ENCODE measurements around the gene DBP.

DNA sequence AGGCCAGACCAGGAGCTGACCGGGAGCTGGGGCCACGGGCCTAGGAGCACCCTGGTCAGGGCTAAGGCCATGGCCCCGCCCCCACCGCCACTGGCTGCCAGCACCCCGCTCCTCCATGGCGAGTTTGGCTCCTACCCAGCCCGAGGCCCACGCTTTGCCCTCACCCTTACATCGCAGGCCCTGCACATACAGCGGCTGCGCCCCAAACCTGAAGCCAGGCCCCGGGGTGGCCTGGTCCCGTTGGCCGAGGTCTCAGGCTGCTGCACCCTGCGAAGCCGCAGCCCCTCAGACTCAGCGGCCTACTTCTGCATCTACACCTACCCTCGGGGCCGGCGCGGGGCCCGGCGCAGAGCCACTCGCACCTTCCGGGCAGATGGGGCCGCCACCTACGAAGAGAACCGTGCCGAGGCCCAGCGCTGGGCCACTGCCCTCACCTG lies 11.3 kb downstream of the DBP start:
- TF ChIP-seq POLR2A (IDR thresholded peaks at IDR 0.05): no peak
- no peak for TF ChIP-seq CTCF (IDR thresholded peaks at IDR 0.05)
